GOT3 (cell line): Measurements from ENCODE around the gene LRRC74B.
"Not testable (repeated sequence)": the region's sequence is repeated elsewhere in the genome, so short reads cannot be mapped to it uniquely, and the experiment has no call there.

ENCODE experiments used
- DNase-seq: peaks from one replicate; lab custom pipeline; 2025; ENCODE audit warnings: mixed read lengths; lab: John Stamatoyannopoulos, UW

LRRC74B gene

GRCh38 chr22:21054046-21054713 is 8.4 kb downstream of the LRRC74B start:
- DNase-seq = no peak

DNA sequence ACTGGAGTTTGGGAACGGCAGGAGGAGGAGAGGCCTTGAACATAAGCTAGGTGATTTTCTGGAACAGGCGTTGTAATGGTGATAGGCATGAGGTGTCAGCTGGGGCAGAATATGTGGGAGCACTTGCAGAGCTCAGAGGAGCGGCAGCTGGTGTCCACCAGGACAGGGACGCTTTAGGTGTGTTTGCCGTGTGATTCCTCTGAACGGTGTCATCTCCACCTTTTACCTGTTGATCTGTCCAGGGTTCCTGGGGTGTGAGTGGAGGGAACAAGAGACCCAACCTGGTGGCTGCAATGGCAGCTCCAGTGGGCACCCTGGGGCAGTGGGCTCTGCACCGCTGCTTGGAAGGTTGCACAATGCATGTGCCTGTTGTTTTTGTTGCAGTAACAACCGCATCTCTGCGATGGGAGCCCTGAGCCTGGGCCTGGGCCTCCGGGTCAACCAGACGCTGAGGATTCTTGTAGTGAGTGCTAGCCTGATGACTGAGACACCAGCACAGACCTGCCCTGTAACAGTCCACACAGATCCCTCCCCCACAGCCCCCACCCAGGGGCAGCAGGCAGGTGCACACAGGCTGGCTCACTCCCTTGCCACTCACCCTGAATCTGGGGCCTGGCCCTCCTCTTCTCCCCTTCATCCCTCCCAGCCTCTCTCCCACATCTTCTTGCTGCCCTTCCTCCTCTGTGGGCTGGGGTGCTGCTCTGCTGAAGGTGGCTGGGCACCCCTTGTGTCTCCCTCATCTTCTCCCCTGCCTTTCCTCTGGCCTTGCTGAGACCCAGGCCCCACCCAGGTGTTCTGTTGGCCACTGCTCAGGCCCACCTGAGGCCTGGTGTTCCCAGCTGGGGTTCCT is 9.2 kb downstream of the LRRC74B start:
- DNase-seq = no peak

- DNase-seq = no peak
Observed at GRCh38 chr22:21055564-21055834, 9.8 kb downstream of the LRRC74B start.

DNA sequence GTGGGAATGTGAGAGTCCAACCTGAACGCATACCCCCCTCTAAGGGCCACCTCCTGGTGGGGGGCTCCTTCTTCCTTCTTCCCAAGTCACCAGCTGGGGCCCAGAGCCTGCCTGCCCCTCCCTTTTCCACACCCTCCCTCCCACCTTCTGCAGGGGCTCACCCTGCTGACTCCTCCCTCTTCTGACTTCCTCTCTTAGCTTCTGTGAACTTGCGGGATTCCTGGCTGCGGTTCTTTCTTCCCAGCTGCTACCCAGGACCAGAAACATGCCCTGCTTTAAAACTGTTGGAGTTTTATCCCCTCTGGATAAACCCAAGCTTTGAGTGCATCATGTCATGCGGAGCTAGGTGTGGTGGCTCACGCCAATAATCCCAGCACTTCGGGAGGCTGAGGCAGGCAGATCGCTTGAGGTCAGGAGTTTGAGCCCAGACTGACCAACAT is 10.2 kb downstream of the LRRC74B start:
- no peak for DNase-seq

DNA sequence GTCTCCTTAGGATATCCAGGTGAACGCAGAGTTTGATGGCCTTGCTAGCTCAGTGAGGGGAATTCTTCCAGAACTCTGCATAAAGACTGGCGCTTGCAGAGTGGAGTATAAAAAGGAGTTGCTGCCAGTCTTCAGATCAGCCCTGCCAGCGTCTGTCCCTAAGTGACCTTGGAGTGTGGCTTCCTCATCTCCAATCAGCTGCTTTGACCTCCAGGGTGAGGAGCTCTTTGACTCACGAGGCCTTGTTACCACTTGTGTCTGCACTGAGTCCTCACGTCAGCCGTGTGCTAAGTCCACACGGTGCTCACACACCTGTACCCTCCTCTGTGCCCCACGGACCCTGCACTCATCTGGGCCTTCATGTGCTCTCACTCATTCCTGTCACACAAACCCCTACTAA is 14.6 kb downstream of the LRRC74B start:
- not testable (repeated sequence) for DNase-seq

GRCh38 chr22:21061660-21062321 is 16.0 kb downstream of the LRRC74B start:
- DNase-seq = not testable (repeated sequence)

DNA sequence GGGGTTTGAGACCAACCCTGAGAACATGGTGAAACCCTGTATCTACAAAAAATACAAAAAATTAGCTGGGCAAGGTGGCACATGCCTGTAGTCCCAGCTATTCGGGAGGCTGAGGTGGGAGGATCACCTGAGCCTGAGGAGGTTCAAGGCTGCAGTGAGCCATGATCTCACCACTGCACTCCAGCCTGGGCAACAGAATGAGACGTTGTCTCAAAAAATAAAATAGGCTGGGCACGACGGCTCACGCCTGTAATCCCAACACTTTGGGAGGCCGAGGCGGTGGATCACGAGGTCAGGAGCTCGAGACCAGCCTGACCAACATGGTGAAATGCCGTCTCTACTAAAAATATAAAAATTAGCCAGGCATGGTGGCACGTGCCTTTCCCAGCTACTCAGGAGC is 18.7 kb downstream of the LRRC74B start:
- DNase-seq = not testable (repeated sequence)

- DNase-seq = no peak
Observed at GRCh38 chr22:21064917-21065864, 19.4 kb downstream of the LRRC74B start.

GRCh38 chr22:21067075-21067900 is 21.5 kb downstream of the LRRC74B start:
- DNase-seq = no peak

- no peak for DNase-seq
Observed at GRCh38 chr22:21067901-21068680, 22.3 kb downstream of the LRRC74B start.

GRCh38 chr22:21068681-21069276 is 23.0 kb downstream of the LRRC74B start:
- no peak for DNase-seq

DNA sequence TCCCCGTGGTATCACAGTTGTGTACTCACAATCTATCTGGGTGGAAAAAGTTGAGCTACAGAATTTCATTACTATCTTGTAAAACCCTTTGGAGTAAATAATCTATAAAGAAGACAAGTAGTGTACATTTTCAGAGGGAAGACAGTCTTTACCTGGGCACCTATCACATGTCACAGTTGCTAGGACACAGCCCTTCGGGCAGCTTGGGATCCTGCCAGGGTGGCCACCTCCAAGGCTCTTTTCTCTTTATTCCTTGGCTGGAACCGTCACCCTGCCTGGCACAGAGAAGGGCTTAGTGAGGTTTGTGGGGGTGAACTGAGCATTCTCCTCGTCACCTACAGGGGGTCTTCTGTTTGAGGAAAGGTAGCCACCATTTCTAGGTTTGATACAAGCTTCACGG is 23.6 kb downstream of the LRRC74B start:
- no peak for DNase-seq

DNA sequence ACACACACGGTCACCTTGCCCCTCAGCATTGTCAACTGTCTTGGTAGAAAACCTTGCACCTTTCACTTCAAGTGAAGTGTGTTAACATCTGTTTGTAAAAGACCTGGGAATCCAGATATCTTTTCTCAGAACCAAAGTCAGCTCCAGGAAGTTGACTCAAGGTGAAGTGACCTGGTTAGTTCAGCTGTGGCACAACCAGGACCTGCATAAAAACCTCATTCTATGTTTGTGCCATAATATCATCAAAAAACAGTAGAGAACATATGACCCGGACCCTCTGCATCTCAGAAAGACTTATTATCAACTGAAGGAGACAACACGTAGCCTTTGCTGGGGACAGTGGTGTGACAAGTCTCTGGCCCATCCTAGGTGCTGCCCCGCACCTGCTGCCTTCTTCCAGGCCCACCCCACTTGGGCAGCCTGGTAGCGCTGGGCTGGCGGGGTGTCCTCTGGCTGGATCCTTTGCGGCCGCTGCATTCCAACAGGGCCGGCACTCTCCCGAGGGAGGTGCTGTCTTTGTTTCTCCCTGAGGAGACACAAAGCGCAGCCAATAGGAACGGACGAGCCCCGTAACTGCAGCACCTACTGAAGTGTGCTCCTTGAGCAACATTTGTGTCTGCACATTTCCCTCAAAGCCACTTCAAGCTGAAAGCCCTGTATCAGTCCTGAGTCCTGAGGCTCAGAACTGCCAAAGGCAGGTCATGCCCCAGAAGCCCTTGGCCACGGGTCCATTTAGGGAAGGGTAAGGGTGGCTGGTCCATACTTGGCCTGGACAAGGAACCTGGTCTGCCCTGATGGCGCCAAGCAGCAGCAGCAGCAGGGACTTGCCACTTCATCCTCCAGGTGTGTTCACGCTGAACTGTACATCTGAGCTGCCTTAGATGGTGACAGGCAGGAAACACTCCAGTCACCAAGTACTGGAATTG is 25.2 kb downstream of the LRRC74B start:
- DNase-seq = no peak

GRCh38 chr22:21071796-21072195 is 26.1 kb downstream of the LRRC74B start:
- not testable (repeated sequence) for DNase-seq

- no peak for DNase-seq
Observed at GRCh38 chr22:21073023-21073422, 27.3 kb downstream of the LRRC74B start.

DNA sequence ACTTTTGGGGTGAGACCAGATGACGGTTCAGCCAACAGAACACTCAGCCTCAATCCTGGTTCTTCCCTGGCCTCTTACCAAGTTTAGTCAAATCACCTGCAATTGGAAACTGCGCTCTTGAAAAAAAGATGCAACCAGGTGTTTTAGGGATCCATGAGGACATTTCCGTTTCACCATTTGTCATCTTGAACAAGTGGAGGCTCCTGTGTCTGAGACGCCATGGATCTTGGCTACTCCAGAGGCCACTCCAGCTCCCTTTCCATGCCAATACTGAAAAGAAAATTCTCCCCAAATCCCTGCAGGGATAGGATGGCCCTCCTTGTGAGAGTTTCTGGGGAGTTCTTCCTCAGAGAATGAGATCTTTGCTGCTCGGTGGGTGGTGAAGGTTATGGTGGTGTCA is 27.7 kb downstream of the LRRC74B start:
- no peak for DNase-seq

- DNase-seq = no peak
Observed at GRCh38 chr22:21074102-21074715, 28.5 kb downstream of the LRRC74B start.

GRCh38 chr22:21075516-21076138 is 29.9 kb downstream of the LRRC74B start:
- no peak for DNase-seq
